ENCODE data around the gene TRIO.

The TRIO gene

DNA sequence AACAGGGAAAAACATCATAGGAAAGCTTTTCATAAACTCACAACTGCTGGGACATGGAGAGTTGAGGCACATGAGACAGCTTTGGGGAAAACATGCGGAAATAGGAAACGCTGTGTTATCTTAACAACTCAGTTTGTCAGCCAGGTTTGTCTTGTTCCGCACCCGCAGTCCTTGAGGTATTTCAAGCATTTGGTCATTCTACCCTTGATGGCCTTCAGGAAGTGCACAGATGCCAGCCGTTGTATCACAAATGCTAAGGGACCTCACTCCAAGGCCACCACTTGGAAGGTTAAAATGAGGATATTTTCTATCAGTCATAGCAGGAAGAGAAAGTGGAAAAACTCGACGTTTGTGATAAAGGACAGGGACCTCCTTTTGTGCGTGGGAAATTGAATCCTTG lies 83.8 kb downstream of the TRIO start:
- no peak for ATAC-seq (ENCODE audit: insufficient read depth, low read depth)
- no peaks in the 10 kb centered on the region for H3K4me1 ChIP-seq (ENCODE audit: insufficient read depth, low read length)
- no peaks in the 10 kb centered on the region for H3K79me2 ChIP-seq (ENCODE audit: insufficient read depth, low read length)
- no peak overlapping the region for H3K9ac ChIP-seq (ENCODE audit: low read depth, low read length)
- no peak overlapping the region for H3K4me2 ChIP-seq (ENCODE audit: insufficient read depth, low read length)
- no peak overlapping the region for H3K27ac ChIP-seq (ENCODE audit: low read length)
- H3K27me3 ChIP-seq (ENCODE audit: insufficient read depth, low read length, poor library complexity), result no peaks in the 10 kb centered on the region
- H4K20me1 ChIP-seq (ENCODE audit: insufficient read depth, low read length), result no peaks in the 10 kb centered on the region
- no peak overlapping the region for H3K4me3 ChIP-seq (ENCODE audit: low read depth in 1 of 2, low read length in 2 of 2)
- TF ChIP-seq EZH2 (IDR thresholded peaks at IDR 0.05; ENCODE audit: borderline replicate concordance, low read depth, low read length, severe bottlenecking), result no peak
- TF ChIP-seq CTCF (IDR thresholded peaks at IDR 0.05; ENCODE audit: borderline replicate concordance, extremely low read depth, low read length, poor library complexity, severe bottlenecking), result no peak
- H3K36me3 ChIP-seq (ENCODE audit: insufficient read depth, low read length), result no peaks in the 10 kb centered on the region
- H3K9me3 ChIP-seq (ENCODE audit: insufficient read depth, low read length, severe bottlenecking), result no peaks in the 10 kb centered on the region
- DNase-seq, result no peak
- no peak overlapping the region for H2AFZ ChIP-seq (ENCODE audit: low read depth, low read length)

DNA sequence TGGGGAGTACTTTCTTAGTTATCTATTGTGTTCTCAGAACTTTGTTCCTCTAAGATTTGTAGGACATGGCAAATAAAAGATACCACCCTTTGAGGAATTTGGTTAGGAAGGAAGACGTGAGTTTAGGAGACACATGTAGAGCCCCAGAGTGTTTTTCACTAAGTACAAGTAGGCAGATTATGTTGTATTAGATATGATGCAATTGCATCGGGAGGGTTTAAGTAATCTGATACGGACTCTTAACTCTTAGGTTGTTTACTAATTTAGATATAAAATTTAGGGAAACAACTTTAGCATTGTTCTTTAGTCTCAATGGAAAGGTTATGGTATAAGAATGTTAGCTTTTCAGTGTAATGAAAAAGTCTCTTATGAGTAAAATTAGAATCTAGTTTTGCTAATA lies 84.4 kb downstream of the TRIO start:
- no peak for DNase-seq
- Histone ChIP-seq H2AFZ (ENCODE audit: low read depth, low read length) (no peak overlapping the region), H3K36me3 (ENCODE audit: insufficient read depth, low read length) (no peaks in the 10 kb centered on the region), H3K9ac (ENCODE audit: low read depth, low read length) (no peak overlapping the region), H4K20me1 (ENCODE audit: insufficient read depth, low read length) (no peaks in the 10 kb centered on the region), H3K27me3 (ENCODE audit: insufficient read depth, low read length, poor library complexity) (no peaks in the 10 kb centered on the region), H3K79me2 (ENCODE audit: insufficient read depth, low read length) (no peaks in the 10 kb centered on the region), H3K27ac (ENCODE audit: low read length) (no peak overlapping the region), H3K4me3 (ENCODE audit: low read depth in 1 of 2, low read length in 2 of 2) (no peak overlapping the region), H3K4me1 (ENCODE audit: insufficient read depth, low read length) (no peaks in the 10 kb centered on the region), H3K9me3 (ENCODE audit: insufficient read depth, low read length, severe bottlenecking) (no peaks in the 10 kb centered on the region), H3K4me2 (ENCODE audit: insufficient read depth, low read length) (no peak overlapping the region)
- TF ChIP-seq EZH2 (IDR thresholded peaks at IDR 0.05; ENCODE audit: borderline replicate concordance, low read depth, low read length, severe bottlenecking) (no peak), CTCF (IDR thresholded peaks at IDR 0.05; ENCODE audit: borderline replicate concordance, extremely low read depth, low read length, poor library complexity, severe bottlenecking) (no peak)
- no peak for ATAC-seq (ENCODE audit: insufficient read depth, low read depth)

- no peaks in the 10 kb centered on the region for H4K20me1 ChIP-seq (ENCODE audit: insufficient read depth, low read length)
- DNase-seq (no peak), ATAC-seq (ENCODE audit: insufficient read depth, low read depth) (no peak)
- H3K36me3 ChIP-seq (ENCODE audit: insufficient read depth, low read length), result no peaks in the 10 kb centered on the region
- no peak overlapping the region for H3K4me3 ChIP-seq (ENCODE audit: low read depth in 1 of 2, low read length in 2 of 2)
- TF ChIP-seq EZH2 (IDR thresholded peaks at IDR 0.05; ENCODE audit: borderline replicate concordance, low read depth, low read length, severe bottlenecking), result no peak
- no peak for TF ChIP-seq CTCF (IDR thresholded peaks at IDR 0.05; ENCODE audit: borderline replicate concordance, extremely low read depth, low read length, poor library complexity, severe bottlenecking)
- no peak overlapping the region for H3K27ac ChIP-seq (ENCODE audit: low read length)
- no peak overlapping the region for H3K9ac ChIP-seq (ENCODE audit: low read depth, low read length)
- no peaks in the 10 kb centered on the region for H3K27me3 ChIP-seq (ENCODE audit: insufficient read depth, low read length, poor library complexity)
- H2AFZ ChIP-seq (ENCODE audit: low read depth, low read length), result no peak overlapping the region
- no peaks in the 10 kb centered on the region for H3K79me2 ChIP-seq (ENCODE audit: insufficient read depth, low read length)
- H3K4me2 ChIP-seq (ENCODE audit: insufficient read depth, low read length), result no peak overlapping the region
- H3K9me3 ChIP-seq (ENCODE audit: insufficient read depth, low read length, severe bottlenecking), result no peaks in the 10 kb centered on the region
- H3K4me1 ChIP-seq (ENCODE audit: insufficient read depth, low read length), result no peaks in the 10 kb centered on the region
These were observed 85.1 kb downstream of the TRIO start for GRCh38 chr5:14228219-14228618.

GRCh38 chr5:14229181-14229580 lies 86.0 kb downstream of the TRIO start:
- no peak overlapping the region for H3K27ac ChIP-seq (ENCODE audit: low read length)

More at GRCh38 chr5:14229181-14229580, 86.0 kb downstream of the TRIO start:
- no peaks in the 10 kb centered on the region for H3K79me2 ChIP-seq (ENCODE audit: insufficient read depth, low read length)
- no peaks in the 10 kb centered on the region for H3K27me3 ChIP-seq (ENCODE audit: insufficient read depth, low read length, poor library complexity)
- no peaks in the 10 kb centered on the region for H3K9me3 ChIP-seq (ENCODE audit: insufficient read depth, low read length, severe bottlenecking)
- no peak for ATAC-seq (ENCODE audit: insufficient read depth, low read depth)
- no peak for DNase-seq
- H3K4me2 ChIP-seq (ENCODE audit: insufficient read depth, low read length), result no peak overlapping the region
- H2AFZ ChIP-seq (ENCODE audit: low read depth, low read length), result no peak overlapping the region
- H3K4me3 ChIP-seq (ENCODE audit: low read depth in 1 of 2, low read length in 2 of 2), result no peak overlapping the region
- H3K4me1 ChIP-seq (ENCODE audit: insufficient read depth, low read length), result no peaks in the 10 kb centered on the region
- H4K20me1 ChIP-seq (ENCODE audit: insufficient read depth, low read length), result no peaks in the 10 kb centered on the region
- no peak overlapping the region for H3K9ac ChIP-seq (ENCODE audit: low read depth, low read length)
- H3K36me3 ChIP-seq (ENCODE audit: insufficient read depth, low read length), result no peaks in the 10 kb centered on the region
- no peak for TF ChIP-seq CTCF (IDR thresholded peaks at IDR 0.05; ENCODE audit: borderline replicate concordance, extremely low read depth, low read length, poor library complexity, severe bottlenecking)
- no peak for TF ChIP-seq EZH2 (IDR thresholded peaks at IDR 0.05; ENCODE audit: borderline replicate concordance, low read depth, low read length, severe bottlenecking)
